Measurements from ENCODE around the gene NAPEPLD.

GRCh38 chr7:103148994-103149807 lies at the start of gene NAPEPLD:
- TF ChIP-seq CTCF (IDR thresholded peaks at IDR 0.05; ENCODE audit: control extremely low read depth in 1 of 3, insufficient read depth in 1 of 3, low read depth in 1 of 3, low read length in 3 of 3) (no peak), POLR2AphosphoS5 (IDR thresholded peaks at IDR 0.05; ENCODE audit: low read depth, low read length) (peak; percentile 15; the same call in 1 of the 2 replicates), TAF1 (IDR thresholded peaks at IDR 0.05; ENCODE audit: low read depth, low read length) (peak; percentile 65), POLR2A (IDR thresholded peaks at IDR 0.05; ENCODE audit: control extremely low read depth in 1 of 2, low read depth in 2 of 2, low read length in 2 of 2) (peak in 1 of 2 experiments; percentile 53; a peak in 2 of 3 replicates), HDAC6 (IDR thresholded peaks at IDR 0.05; ENCODE audit: low read depth, low read length) (no peak)
- TF ChIP-seq, protein P1, sequence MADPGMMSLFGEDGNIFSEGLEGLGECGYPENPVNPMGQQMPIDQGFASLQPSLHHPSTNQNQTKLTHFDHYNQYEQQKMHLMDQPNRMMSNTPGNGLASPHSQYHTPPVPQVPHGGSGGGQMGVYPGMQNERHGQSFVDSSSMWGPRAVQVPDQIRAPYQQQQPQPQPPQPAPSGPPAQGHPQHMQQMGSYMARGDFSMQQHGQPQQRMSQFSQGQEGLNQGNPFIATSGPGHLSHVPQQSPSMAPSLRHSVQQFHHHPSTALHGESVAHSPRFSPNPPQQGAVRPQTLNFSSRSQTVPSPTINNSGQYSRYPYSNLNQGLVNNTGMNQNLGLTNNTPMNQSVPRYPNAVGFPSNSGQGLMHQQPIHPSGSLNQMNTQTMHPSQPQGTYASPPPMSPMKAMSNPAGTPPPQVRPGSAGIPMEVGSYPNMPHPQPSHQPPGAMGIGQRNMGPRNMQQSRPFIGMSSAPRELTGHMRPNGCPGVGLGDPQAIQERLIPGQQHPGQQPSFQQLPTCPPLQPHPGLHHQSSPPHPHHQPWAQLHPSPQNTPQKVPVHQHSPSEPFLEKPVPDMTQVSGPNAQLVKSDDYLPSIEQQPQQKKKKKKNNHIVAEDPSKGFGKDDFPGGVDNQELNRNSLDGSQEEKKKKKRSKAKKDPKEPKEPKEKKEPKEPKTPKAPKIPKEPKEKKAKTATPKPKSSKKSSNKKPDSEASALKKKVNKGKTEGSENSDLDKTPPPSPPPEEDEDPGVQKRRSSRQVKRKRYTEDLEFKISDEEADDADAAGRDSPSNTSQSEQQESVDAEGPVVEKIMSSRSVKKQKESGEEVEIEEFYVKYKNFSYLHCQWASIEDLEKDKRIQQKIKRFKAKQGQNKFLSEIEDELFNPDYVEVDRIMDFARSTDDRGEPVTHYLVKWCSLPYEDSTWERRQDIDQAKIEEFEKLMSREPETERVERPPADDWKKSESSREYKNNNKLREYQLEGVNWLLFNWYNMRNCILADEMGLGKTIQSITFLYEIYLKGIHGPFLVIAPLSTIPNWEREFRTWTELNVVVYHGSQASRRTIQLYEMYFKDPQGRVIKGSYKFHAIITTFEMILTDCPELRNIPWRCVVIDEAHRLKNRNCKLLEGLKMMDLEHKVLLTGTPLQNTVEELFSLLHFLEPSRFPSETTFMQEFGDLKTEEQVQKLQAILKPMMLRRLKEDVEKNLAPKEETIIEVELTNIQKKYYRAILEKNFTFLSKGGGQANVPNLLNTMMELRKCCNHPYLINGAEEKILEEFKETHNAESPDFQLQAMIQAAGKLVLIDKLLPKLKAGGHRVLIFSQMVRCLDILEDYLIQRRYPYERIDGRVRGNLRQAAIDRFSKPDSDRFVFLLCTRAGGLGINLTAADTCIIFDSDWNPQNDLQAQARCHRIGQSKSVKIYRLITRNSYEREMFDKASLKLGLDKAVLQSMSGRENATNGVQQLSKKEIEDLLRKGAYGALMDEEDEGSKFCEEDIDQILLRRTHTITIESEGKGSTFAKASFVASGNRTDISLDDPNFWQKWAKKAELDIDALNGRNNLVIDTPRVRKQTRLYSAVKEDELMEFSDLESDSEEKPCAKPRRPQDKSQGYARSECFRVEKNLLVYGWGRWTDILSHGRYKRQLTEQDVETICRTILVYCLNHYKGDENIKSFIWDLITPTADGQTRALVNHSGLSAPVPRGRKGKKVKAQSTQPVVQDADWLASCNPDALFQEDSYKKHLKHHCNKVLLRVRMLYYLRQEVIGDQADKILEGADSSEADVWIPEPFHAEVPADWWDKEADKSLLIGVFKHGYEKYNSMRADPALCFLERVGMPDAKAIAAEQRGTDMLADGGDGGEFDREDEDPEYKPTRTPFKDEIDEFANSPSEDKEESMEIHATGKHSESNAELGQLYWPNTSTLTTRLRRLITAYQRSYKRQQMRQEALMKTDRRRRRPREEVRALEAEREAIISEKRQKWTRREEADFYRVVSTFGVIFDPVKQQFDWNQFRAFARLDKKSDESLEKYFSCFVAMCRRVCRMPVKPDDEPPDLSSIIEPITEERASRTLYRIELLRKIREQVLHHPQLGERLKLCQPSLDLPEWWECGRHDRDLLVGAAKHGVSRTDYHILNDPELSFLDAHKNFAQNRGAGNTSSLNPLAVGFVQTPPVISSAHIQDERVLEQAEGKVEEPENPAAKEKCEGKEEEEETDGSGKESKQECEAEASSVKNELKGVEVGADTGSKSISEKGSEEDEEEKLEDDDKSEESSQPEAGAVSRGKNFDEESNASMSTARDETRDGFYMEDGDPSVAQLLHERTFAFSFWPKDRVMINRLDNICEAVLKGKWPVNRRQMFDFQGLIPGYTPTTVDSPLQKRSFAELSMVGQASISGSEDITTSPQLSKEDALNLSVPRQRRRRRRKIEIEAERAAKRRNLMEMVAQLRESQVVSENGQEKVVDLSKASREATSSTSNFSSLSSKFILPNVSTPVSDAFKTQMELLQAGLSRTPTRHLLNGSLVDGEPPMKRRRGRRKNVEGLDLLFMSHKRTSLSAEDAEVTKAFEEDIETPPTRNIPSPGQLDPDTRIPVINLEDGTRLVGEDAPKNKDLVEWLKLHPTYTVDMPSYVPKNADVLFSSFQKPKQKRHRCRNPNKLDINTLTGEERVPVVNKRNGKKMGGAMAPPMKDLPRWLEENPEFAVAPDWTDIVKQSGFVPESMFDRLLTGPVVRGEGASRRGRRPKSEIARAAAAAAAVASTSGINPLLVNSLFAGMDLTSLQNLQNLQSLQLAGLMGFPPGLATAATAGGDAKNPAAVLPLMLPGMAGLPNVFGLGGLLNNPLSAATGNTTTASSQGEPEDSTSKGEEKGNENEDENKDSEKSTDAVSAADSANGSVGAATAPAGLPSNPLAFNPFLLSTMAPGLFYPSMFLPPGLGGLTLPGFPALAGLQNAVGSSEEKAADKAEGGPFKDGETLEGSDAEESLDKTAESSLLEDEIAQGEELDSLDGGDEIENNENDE (IDR thresholded peaks at IDR 0.05; ENCODE audit: insufficient replicate concordance, low read length): no peak

Data from H1 (cell line).